Activated CD8-positive, alpha-beta memory T cell treated with anti-CD3 and anti-CD28 coated beads, Interleukin-2, amount 50 U/mL, for 1 hour (primary cell): ENCODE measurements around the gene QARS1.

Experiments used
- DNase-seq: peaks from one replicate; pipeline ENCODE4 v3.0.0-alpha.2; 2020; ENCODE audit errors: extremely low read depth

The QARS1 gene

DNA sequence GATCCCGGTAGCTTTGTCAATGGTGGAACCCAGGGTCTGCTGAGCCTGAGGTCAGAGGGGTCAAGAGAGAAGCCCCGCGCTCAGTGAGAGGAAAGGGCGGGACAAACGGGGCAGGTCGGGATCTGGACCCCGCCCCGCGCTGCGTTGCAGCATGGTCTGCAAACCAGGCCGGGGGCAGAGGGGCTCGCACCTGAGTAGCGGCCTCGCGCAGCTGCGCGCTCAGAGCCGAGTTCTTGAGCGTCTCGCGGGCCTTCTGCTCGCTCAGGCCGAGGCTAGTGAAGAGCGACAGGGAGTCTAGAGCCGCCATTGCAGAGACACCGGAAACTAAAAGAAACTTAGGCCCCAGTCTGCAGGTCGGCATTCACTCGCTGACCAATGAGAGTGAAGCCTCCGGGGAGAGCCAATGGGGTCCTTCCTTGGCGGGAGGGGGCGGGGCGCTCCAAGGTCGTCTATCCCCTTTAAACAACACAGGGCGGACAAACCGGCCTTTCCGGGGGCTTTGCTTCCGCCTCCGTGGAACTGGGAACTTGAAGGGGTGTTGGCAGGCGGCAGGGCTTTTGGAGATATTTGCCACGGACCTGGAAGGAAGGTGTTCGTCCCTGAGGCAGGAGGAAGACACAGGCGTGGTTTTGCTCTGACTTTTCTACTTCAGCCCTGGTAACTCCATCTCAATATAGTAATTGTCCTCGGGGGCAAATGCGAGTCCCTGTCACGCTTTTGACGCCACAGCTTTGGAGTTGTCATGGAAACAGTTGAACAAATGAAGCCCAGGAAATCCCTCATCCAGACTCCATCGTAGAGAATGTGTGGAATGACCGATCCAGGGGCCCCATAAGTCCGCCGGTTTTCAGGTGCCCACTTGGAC is at the start of gene QARS1:
TSS of gene QARS1 (minus strand) at position 331 of the 865 bp plus-strand sequence. CDS start at position 307, 24 bp downstream.
- DNase-seq: peak; percentile 60

- DNase-seq: no peak
Measured at GRCh38 chr3:49153349-49153912, 48.9 kb upstream of the QARS1 start.

GRCh38 chr3:49151610-49152009 is 47.1 kb upstream of the QARS1 start:
- no peak for DNase-seq

- DNase-seq: no peak
Measured at GRCh38 chr3:49148159-49148558, 43.6 kb upstream of the QARS1 start.

- no peak for DNase-seq
Measured at GRCh38 chr3:49140080-49140479, 35.5 kb upstream of the QARS1 start.

GRCh38 chr3:49135499-49135898 is 30.9 kb upstream of the QARS1 start:
- no peak for DNase-seq

GRCh38 chr3:49134471-49135265 is 30.1 kb upstream of the QARS1 start:
- DNase-seq: no peak

DNA sequence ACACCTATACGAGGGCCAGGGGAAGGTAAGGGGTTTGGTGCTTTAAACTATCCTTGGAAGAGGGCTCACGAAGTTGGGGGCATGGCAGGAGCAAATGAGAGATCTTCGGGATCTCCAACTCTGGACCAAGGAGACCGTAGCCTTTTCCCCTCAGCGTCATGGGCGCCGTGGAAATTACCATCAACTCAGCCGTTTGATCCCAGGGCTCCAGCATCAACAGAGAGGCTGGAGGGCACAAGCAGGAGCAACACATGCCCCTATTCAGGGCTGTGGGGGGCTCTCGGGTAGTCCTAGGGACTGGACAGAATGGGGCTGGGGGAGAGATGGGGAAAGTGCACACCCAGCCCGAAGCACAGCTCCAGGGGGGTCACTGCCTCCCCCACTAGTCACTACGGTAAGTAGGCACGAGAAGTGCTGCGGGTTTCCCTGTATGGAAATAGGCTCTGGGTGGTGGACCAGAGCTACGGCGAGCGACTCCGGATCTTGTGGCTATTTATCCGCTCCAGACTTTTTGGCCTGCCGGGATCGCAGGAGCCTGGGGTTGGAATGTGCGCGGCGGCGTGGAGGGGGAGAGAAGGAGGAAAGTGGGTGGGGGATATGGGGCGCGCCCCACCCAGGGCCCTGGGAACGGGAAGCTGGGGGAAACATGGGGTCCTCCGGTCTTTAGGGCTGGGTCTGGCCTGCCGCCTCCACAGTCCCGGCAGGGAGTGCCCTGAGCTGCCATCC is 28.8 kb upstream of the QARS1 start:
- no peak for DNase-seq

- no peak for DNase-seq
Measured at GRCh38 chr3:49132437-49133225, 28.1 kb upstream of the QARS1 start, which contains the start of gene LAMB2. TSS of gene LAMB2 (minus strand) at chr3:49133050. CDS start at chr3:49132867, 183 bp downstream.

- no peak for DNase-seq
Measured at GRCh38 chr3:49132073-49132436, 27.5 kb upstream of the QARS1 start.

DNA sequence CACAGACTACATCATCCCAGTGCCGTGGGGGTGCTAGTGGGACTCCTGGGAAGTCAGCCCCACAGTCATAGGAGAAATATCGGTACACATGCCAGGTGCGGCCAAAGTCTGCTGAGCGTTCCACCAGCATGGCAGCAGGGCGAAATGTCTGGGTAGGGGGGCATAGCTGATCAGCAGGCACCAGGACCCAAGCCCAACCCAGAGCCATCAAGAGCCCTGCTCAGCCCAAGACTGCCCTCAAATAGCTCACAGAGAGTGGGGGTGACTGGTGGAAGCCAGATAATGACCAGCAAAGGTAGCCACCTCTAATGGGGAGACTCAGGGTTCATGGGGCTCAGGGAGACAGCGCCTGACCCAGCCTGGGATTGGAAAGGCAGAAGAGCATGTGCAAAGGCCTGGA is 27.0 kb upstream of the QARS1 start:
- no peak for DNase-seq

DNA sequence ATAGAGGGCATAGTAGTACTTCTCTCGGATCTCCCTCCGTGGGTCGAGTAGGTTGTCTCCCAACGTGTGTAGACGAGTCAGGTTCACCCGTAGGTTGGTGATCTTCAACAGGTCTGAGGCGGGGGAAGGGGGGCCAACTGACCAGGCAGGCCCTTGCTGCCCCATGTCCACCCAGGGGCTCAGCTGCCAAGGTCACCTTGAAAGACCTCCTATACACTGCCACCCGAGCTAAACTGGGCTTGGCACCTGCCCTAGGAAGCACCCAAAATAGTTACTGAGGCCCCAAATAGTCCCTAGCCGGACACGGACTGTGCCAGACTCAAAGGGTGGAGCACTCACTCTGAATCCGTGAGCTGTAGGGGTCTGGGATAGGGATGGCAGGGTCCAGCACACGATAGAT is 26.5 kb upstream of the QARS1 start:
- no peak for DNase-seq

- no peak for DNase-seq
Measured at GRCh38 chr3:49124991-49125670, 20.6 kb upstream of the QARS1 start.

DNA sequence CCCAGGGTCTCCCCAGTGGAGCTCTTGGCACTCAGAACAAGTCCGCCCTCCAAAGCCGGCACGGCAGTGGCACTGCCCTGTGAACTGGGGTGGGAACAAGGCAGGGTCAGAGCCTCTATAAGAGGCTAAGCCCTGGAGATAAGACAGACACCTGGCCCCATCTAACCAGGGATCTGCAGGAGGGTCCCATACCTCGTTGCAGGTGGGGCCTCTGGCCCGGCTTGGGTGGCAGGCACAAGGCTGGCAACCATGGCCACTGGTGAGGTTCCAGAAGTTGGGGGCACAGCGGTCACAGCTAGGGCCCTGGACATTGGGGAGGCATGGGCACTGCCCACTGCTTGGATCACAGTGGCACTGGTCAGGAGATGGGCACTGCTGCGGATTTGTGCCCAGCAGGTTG is 19.6 kb upstream of the QARS1 start:
- DNase-seq: no peak

GRCh38 chr3:49123687-49124086 is 19.1 kb upstream of the QARS1 start:
- no peak for DNase-seq

- no peak for DNase-seq
Measured at GRCh38 chr3:49122886-49123545, 18.5 kb upstream of the QARS1 start.

DNA sequence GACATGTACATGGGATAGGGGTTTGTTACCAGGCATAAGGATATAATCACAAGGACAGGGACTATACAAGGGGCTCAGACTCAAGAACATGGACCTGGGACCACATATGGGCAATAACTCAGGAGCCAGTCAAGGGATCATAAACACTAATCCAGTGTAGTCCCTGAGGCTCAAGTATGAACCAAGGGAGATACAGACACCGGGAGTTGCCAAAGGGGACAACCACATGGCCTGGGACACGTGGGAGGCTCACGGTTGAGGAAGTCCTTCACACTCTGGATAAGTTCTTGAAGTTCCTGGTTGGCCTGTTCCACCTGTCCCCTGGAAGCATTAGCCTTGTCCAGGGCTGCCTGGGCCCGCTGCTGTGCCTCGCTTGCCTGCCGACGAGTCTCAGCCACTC is 17.9 kb upstream of the QARS1 start:
- no peak for DNase-seq

DNA sequence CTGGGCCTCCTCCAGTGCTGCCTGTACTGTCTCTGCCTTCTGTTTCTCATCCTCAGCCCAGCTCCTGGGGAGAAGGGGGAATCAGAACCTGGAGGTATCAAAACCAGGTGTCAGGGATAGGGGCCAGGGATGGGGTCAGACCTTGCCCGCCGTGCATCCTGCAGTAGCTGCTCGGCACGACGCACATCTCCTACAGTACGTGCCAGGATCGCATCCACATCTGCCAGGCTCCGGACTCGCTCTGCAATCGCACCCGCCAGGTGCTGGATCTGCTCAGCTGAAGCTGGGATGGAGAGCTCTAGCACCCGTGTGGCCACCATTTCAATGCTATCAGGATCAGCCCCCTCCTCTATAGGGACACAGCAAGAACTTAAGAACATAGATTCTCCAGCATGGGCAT is 17.5 kb upstream of the QARS1 start:
- no peak for DNase-seq

GRCh38 chr3:49121132-49121736 is 16.7 kb upstream of the QARS1 start:
- no peak for DNase-seq
